K562 (cell line): ENCODE data around the gene ZNF805. TPM values are rescaled to one million over a fixed set of nuclear protein-coding genes. Genes with fewer than 3 reads are reported as not detected.

ENCODE experiments used
- C11orf30 ChIP-seq: fragments of 450-650 bp; IDR thresholded peaks from 2 replicates; pipeline ENCODE4 v1.6.1; 2016; ENCODE audit warnings: low read depth, mild to moderate bottlenecking
- CHCHD3 ChIP-seq: fragments of 250-450 bp; sonication (Bioruptor Pico); IDR thresholded peaks from 2 replicates; pipeline ENCODE4 v2.1.2; 2022; ENCODE audit warnings: mild to moderate bottlenecking
- HSF4 ChIP-seq: fragments of 250-450 bp; sonication (Bioruptor Pico); IDR thresholded peaks from 2 replicates; pipeline ENCODE4 v2.1.2; 2022; ENCODE audit warnings: mild to moderate bottlenecking, moderate library complexity, borderline replicate concordance
- MCM3 ChIP-seq: fragments of 450-650 bp; IDR thresholded peaks from 2 replicates; pipeline ENCODE4 v1.6.1; 2016
- MTF1 ChIP-seq: fragments of 250-450 bp; sonication (Bioruptor Pico); IDR thresholded peaks from 2 replicates; pipeline ENCODE4 v1.9.0; 2021; ENCODE audit warnings: moderate library complexity, mild to moderate bottlenecking, inconsistent platforms, borderline replicate concordance
- NFIC ChIP-seq: fragments of 450-650 bp; IDR thresholded peaks from 2 replicates; pipeline ENCODE4 v1.6.1; 2017; ENCODE audit warnings: mild to moderate bottlenecking, inconsistent platforms
- PHB ChIP-seq: fragments of 250-450 bp; sonication (Bioruptor Pico); IDR thresholded peaks from 2 replicates; pipeline ENCODE4 v1.5.0; 2021
- POLR2G ChIP-seq: fragments of 200-400 bp; formaldehyde crosslinking; IDR thresholded peaks from 2 replicates; pipeline ENCODE4 v1.6.1; 2017; ENCODE audit warnings: low read depth, mild to moderate bottlenecking, antibody characterized with exemption, low read length, moderate library complexity
- THRAP3 ChIP-seq: fragments of 450-650 bp; IDR thresholded peaks from 2 replicates; pipeline ENCODE4 v1.6.1; 2016; ENCODE audit warnings: mild to moderate bottlenecking, inconsistent platforms, borderline replicate concordance
- ZC3H8 ChIP-seq: fragments of 450-650 bp; IDR thresholded peaks from 2 replicates; pipeline ENCODE4 v1.6.1; 2017
- ZKSCAN3 ChIP-seq: fragments of 250-450 bp; sonication (Bioruptor Pico); IDR thresholded peaks from 2 replicates; pipeline ENCODE4 v1.4.0; 2020
- polyA plus RNA-seq, 8 experiments: library from polyadenylated mRNA; depleted of rRNA in 4 of 8; stranded (reverse) in 5 of 8; unstranded in 3 of 8; fragments of >200 nt; fragmentation: Nextera tagmentation in 2 of 8; fragmentation: Illumina TruSeq in 1 of 8; extraction: Ambion mirVana in 2 of 8; extraction: Trizol in 1 of 8; gene quantifications; 2 replicates each; pipeline versions ENCODE4 v1.2.1 to v1.2.3, GENCODE V29; 2011 to 2014; ENCODE audit warnings: inconsistent platforms in 1 of 8, missing spikeins in 1 of 8
- total RNA-seq, 7 experiments: library from RNA; depleted of rRNA in 6 of 7; stranded (reverse); fragments of >200 nt in 6 of 7; fragmentation: Illumina TruSeq in 2 of 7; extraction: Trizol in 2 of 7; gene quantifications; 2 replicates each; pipeline versions ENCODE4 v1.2.1 to v1.2.3, GENCODE V29; 2011 to 2021; ENCODE audit warnings: low replicate concordance in 1 of 7
- TF ChIP-seq, protein P1 (sequence below): sonication (generic); formaldehyde crosslinking; IDR thresholded peaks from 2 replicates; pipeline ENCODE4 v1.8.0; 2022; ENCODE audit warnings: mild to moderate bottlenecking, low read depth, missing genetic modification reagents
- TF ChIP-seq, protein P2 (sequence below): sonication (generic); formaldehyde crosslinking; IDR thresholded peaks from 2 replicates; pipeline ENCODE4 v1.8.1; 2022; ENCODE audit warnings: missing genetic modification reagents
- TF ChIP-seq, protein P3 (sequence below), 2 experiments: fragments of 450-650 bp in 1 of 2; sonication (generic) in 1 of 2; formaldehyde crosslinking in 1 of 2; IDR thresholded peaks; 2 replicates each; pipeline versions ENCODE4 v1.7.1 to v1.9.0; 2016 to 2022; ENCODE audit warnings: inconsistent platforms in 1 of 2, mild to moderate bottlenecking in 1 of 2, missing genetic modification reagents in 1 of 2

Gene ZNF805
- total and polyA plus RNA-seq, 9 of the 15 experiments (the other 6 are each of a cell fraction or from before 2014, with no cell fraction given), result 0.32 to 6.7 (median 3.9) TPM

DNA sequence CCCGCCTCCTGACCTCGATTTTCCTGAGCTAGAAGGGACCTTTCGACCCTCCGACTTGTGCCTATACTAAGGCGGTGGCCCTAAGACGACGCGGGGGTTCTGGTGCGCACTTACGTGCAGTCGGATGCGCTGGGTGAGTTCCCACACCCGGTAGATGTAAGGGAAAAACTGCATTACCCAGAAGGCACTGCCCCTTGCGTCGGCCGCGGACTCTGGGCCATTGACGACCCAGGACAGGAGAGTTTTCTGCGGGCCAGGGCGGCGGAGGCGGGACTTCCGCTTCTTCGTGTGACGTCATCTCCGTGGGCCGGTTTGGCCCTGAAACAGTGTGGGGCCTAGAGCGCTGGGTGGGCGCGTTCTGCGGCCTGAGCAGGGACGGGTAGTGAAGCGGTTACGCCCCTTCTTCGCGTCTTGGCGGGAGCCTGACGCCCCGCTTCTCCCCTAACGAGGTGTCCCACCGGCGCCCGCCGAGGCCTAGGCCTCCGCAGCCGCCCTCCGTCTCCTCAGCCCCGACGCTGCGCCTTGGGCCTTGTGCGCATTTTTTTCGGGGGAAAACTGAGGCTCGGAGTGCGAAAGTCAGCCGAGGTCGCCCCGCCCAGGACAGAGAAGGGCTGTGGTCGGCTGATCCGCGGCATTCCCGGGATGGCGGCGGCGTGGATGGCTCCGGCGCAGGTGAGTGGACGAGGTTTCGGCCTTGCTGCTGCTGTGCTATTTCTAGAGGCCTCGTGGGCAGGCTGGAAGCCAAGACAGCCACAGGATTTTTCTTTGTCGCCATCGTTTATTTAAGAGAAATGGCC, 39.9 kb downstream of the ZNF805 start, which contains the start of gene ZNF460 (continued):
- TF ChIP-seq, protein P1, sequence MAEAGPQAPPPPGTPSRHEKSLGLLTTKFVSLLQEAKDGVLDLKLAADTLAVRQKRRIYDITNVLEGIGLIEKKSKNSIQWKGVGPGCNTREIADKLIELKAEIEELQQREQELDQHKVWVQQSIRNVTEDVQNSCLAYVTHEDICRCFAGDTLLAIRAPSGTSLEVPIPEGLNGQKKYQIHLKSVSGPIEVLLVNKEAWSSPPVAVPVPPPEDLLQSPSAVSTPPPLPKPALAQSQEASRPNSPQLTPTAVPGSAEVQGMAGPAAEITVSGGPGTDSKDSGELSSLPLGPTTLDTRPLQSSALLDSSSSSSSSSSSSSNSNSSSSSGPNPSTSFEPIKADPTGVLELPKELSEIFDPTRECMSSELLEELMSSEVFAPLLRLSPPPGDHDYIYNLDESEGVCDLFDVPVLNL (CRISPR knock-in tag), result no peak
- TF ChIP-seq THRAP3, result no peak
- TF ChIP-seq NFIC, result peak; percentile 54; the same call in 1 of the 2 replicates
- TF ChIP-seq, protein P2, sequence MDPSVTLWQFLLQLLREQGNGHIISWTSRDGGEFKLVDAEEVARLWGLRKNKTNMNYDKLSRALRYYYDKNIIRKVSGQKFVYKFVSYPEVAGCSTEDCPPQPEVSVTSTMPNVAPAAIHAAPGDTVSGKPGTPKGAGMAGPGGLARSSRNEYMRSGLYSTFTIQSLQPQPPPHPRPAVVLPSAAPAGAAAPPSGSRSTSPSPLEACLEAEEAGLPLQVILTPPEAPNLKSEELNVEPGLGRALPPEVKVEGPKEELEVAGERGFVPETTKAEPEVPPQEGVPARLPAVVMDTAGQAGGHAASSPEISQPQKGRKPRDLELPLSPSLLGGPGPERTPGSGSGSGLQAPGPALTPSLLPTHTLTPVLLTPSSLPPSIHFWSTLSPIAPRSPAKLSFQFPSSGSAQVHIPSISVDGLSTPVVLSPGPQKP (CRISPR knock-in tag), result no peak
- no peak for TF ChIP-seq MCM3
- TF ChIP-seq MTF1 (CRISPR knock-in tag), result no peak
- peak; percentile 91 for TF ChIP-seq C11orf30
- TF ChIP-seq PHB, result peak; percentile 52; the same call in 1 of the 2 replicates
- no peak for TF ChIP-seq CHCHD3
- TF ChIP-seq HSF4 (CRISPR knock-in tag), result no peak
- no peak for TF ChIP-seq ZC3H8
- peak; percentile 97 for TF ChIP-seq POLR2G
- TF ChIP-seq ZKSCAN3 (CRISPR knock-in tag), result no peak
- TF ChIP-seq, protein P3, sequence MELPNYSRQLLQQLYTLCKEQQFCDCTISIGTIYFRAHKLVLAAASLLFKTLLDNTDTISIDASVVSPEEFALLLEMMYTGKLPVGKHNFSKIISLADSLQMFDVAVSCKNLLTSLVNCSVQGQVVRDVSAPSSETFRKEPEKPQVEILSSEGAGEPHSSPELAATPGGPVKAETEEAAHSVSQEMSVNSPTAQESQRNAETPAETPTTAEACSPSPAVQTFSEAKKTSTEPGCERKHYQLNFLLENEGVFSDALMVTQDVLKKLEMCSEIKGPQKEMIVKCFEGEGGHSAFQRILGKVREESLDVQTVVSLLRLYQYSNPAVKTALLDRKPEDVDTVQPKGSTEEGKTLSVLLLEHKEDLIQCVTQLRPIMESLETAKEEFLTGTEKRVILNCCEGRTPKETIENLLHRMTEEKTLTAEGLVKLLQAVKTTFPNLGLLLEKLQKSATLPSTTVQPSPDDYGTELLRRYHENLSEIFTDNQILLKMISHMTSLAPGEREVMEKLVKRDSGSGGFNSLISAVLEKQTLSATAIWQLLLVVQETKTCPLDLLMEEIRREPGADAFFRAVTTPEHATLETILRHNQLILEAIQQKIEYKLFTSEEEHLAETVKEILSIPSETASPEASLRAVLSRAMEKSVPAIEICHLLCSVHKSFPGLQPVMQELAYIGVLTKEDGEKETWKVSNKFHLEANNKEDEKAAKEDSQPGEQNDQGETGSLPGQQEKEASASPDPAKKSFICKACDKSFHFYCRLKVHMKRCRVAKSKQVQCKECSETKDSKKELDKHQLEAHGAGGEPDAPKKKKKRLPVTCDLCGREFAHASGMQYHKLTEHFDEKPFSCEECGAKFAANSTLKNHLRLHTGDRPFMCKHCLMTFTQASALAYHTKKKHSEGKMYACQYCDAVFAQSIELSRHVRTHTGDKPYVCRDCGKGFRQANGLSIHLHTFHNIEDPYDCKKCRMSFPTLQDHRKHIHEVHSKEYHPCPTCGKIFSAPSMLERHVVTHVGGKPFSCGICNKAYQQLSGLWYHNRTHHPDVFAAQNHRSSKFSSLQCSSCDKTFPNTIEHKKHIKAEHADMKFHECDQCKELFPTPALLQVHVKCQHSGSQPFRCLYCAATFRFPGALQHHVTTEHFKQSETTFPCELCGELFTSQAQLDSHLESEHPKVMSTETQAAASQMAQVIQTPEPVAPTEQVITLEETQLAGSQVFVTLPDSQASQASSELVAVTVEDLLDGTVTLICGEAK (IDR thresholded peaks at IDR 0.05), result peak; percentile 91
- TF ChIP-seq, protein P3 (CRISPR knock-in tag; IDR thresholded peaks at IDR 0.05), result no peak
